GM21390 (cell line): ENCODE results near the gene FUZ.

Experiments
- ATAC-seq: cut with Tn5 transposase; IDR thresholded peaks from one replicate; pipeline ENCODE4 v1.9.1; 2021; ENCODE audit not compliant: unreplicated experiment

Gene FUZ

DNA sequence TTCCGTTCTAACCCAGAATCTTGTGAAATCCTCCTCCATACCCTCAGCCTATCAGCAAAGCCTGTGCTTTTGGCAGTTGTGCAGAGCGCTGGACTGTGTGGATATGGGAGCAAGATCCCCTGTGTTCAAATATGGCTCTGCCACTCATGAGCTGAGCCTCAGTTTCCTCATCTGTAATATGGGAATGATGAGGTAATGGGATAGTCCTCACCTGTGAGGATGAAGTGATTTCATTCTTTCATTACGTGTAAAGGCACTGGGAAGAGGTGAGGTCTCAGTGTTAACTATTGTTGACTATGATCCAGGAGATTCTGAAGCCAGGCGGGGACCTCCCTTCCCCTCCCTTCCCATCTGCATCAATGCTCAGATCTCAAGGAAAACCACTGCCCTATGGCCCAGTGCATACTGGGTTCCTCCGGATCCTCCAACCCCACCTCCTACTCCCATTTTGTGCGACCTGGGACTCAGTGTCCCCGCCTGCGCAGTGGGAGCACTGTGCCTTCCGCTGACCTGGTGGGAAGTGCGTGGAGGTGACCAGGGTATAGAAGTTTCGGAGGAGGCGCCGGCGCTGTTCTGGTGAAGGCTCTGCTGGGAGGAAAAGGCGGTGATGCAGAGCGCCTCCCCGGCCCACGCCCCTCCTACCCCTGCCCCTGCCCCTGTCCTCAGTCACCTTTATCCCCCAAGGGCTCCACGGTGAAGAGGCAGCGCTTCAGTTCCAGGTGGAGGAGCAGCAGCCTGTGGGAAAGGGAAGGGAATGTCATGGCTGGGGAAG, 5.0 kb downstream of the FUZ start:
- ATAC-seq = no peak

DNA sequence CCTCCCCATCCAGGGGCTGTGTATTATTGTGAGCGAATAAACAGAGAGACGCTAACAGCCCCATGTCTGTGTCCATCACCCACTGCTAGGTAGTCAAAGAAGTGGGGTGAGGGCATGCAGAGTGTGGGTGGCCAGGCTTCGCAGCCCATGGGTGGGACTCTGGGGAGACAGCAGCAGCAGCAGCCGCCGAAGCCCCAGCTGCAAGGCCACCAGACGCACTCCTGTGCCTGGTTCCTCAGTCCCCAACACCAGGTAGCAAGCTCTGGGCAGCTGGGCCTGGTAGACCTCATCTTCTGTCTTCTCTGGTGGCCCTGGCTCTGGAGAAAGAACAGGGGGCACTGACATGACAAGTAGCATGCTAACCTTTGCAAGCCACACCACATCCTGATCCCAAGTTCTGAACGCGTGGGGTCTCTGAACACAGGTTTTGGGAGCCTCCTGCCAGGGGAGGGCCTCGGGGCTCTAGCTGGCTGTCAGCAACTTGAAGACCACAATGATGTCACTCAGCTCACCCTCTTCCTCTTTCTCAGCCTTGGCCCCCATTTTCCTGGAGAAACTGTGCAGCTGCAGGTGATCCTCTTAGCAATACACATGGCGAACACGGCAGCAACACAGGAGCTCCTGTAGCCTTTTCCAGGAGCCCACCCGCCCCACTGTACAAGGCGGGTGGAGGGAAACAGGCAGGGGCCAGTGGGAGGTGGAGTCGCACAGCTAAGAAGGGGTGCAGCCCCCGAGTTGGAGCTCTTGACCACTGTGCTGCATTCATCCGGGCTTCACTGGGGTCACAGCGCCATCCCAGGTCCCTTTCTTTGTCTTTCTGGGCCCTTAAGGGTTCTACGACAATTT, 5.8 kb downstream of the FUZ start:
- ATAC-seq = no peak

DNA sequence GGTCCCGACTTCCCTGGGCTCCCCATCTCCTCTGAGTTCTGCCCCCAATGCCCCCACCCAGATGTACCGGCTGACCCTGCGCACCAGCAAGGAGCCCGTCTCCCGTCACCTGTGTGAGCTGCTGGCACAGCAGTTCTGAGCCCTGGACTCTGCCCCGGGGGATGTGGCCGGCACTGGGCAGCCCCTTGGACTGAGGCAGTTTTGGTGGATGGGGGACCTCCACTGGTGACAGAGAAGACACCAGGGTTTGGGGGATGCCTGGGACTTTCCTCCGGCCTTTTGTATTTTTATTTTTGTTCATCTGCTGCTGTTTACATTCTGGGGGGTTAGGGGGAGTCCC, 6.5 kb downstream of the FUZ start:
- no peak for ATAC-seq

DNA sequence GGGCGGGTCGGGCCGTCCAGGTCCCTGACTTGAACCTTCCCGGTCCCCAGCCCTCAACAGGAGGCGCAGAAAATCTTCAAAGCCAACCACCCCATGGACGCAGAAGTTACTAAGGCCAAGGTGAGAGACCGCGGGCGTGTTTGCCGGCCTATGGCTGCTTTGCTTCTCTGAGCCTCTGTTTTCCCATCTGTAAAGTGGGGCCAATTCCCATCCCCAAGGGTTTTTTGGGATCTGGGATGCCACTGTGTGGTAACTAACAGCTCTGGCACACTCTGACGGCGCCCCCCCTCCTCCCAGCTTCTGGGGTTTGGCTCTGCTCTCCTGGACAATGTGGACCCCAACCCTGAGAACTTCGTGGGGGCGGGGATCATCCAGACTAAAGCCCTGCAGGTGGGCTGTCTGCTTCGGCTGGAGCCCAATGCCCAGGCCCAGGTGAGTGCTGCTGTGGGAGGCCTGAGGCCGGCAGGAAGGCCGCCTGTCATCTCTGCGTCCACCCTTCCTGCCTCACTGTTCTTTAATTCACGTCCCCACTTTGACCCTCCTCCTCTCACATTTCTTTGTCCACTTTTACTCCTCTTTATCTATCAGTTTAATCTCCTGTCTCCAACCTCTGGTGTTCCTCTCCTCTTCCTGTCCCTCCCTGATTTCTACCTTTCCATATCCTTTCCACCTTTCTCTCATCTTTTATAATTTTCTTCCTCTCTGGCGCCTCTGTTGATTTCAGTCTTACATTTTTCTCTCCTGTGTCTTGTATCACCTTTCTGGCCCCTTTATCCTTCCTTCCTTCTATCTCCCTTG, 7.1 kb downstream of the FUZ start:
- no peak for ATAC-seq

DNA sequence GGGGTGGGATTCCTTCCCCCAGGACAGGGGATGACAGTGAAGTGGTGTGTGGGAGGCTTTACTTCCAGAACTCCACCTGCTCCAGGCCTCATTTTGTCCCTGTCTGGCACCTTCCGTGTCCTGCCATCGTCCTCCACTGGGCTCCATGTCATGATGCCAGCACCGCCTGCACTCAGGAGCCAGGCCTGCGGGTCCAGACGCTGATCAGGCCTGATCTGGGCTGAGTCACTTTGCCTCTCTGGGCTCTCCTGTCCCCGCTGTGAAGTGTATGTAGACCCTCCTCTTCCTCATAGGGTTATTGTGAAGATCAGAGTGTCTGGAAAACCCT, 9.6 kb downstream of the FUZ start:
- no peak for ATAC-seq

DNA sequence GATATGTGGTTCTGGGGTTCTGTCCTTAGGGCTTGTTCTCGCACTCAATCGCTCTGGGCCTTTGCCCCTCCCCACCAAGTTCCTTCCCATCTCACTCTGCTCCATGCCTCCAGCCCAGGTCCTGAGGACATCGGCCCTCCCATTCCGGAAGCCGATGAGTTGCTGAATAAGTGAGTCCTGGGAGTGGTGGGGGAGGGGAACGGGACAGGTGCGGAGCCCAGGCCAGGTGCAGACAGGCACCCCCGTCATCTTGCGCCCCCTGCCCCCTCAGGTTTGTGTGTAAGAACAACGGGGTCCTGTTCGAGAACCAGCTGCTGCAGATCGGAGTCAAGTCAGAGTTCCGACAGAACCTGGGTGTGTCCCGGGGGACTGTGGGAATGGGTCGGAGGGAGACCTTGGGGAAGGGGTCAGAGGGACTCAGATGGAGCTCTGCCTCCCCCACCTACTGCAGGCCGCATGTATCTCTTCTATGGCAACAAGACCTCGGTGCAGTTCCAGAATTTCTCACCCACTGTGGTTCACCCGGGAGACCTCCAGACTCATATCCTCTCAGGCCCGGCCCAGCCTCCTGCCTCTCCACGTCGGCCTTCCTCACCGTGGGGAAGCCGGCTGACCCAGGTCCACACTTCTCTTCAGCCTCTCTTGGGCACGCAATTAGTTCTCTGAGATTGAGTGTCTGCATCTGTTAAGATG, 10.1 kb downstream of the FUZ start:
- no peak for ATAC-seq

DNA sequence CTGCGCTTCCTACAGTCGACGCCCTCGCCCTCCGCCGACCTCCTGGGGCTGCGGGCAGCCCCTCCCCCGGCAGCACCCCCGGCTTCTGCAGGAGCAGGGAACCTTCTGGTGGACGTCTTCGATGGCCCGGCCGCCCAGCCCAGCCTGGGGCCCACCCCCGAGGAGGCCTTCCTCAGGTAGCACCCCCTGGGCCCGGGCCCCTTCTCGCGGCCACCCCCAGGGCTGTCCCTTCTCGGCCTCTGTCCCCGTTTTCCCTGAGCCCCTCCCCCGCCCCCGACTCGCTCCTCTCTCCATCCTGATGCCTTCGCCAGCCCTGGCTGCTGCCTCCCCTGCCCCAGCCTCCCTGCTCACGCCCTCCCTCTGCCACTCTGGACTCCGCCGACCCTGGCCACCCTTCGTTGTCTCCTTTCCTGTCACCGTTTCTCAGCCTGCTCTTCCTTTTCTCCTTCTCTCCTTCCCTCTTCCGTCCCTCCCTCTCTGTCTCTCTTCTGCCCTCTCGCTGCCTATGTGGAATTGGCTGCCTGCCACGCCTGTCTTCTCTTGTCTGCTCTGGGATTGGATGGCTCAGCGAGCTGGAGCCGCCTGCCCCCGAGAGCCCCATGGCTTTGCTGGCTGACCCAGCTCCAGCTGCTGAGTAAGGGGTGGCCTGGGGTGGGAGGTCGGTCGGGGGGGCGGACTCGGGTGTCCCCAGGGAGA, 11.0 kb downstream of the FUZ start:
- no peak for ATAC-seq

DNA sequence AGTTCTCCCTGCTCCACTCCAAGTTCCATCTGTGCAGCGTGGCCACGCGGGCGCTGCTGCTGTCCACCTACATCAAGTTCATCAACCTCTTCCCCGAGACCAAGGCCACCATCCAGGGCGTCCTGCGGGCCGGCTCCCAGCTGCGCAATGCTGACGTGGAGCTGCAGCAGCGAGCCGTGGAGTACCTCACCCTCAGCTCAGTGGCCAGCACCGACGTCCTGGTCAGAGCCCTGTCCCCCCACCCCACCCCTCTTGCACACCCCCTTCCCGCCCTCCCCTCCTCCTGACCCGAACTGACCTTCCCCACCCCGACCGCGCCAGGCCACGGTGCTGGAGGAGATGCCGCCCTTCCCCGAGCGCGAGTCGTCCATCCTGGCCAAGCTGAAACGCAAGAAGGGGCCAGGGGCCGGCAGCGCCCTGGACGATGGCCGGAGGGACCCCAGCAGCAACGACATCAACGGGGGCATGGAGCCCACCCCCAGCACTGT, 11.6 kb downstream of the FUZ start:
- no peak for ATAC-seq

DNA sequence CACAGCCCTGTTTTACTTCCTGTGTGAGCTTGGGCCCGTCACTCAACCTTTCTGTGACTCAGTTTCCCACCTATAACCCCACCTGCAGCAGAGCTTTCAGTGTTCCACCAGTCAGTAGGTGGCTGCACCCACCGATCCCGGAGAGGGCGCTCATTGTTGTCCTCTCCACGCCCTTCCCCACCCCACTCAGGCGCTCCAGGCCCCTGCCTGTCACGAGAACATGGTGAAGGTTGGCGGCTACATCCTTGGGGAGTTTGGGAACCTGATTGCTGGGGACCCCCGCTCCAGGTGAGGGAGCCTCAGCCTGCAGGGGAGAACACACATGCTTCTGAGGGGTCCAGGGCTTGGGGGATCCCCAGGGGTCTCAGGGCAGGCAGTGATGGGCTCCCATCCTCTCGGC, 12.3 kb downstream of the FUZ start:
- no peak for ATAC-seq

DNA sequence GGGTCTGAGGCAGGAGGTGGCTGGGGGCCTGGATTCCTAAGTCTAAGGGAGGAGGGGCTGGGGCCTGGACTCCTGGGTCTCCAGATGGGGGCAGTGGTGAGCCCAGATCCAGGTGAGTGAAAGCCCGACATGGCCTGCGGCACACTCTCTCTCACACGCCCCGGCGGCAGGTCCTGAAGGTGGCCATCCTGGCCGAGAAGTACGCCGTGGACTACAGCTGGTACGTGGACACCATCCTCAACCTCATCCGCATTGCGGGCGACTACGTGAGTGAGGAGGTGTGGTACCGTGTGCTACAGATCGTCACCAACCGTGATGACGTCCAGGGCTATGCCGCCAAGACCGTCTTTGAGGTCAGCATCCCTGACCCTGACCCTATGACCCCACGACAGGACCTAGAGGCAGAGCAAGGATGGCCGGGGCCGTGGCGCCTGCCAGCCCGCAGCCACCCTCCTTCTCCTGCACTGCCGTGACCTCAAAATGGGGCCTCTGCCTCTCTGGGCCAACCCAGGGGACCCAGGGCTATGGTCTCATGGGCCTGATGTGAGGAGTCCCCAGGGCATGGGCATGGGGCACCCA, 13.2 kb downstream of the FUZ start:
- ATAC-seq = no peak

DNA sequence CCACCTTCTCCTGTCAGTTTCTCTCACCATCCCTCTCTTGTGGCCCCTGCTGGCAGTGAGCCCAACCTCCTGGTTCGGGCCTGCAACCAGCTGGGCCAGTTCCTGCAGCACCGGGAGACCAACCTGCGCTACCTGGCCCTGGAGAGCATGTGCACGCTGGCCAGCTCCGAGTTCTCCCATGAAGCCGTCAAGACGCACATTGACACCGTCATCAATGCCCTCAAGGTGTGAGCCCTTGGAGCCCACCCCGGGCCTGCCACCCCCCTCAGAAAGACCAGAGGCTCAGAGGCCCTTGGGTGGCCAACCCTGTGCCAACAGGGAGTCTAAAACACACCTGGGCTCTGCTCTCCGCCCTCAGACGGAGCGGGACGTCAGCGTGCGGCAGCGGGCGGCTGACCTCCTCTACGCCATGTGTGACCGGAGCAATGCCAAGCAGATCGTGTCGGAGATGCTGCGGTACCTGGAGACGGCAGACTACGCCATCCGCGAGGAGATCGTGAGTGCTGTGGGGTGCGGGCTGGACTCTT, 13.8 kb downstream of the FUZ start:
- ATAC-seq = no peak

DNA sequence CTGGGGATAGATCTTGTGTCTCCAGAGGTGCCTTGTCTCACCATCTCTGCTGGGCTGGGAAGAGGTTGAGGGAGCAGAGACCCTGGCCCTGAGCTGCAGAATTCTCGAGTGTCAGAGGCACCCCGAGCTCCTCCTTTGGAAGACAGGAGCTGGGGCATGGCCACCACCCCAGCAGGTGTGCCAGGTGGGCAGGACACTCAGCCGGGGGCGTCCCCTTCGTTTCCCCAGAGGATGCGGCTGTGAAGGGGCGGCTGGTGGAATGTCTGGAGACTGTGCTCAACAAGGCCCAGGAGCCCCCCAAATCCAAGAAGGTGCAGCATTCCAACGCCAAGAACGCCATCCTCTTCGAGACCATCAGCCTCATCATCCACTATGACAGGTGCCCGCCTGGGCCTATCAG, 14.5 kb downstream of the FUZ start:
- no peak for ATAC-seq

DNA sequence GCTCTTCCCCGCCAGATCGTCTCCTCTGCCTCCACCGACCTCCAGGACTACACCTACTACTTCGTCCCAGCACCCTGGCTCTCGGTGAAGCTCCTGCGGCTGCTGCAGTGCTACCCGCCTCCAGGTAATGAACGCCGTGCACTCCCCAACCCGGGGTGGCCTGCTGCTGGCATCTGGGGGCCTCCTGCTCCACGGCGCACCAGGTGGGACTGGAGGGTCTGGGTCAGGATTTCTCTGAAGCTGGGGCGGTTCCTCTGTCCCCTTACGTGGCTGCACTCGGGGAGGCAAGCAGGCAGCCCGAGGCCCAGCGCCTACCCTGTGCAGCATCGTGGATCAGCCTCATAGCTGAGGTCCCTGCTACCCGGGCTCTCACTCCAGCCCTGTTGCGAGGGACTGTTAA, 17.5 kb downstream of the FUZ start:
- ATAC-seq = no peak

DNA sequence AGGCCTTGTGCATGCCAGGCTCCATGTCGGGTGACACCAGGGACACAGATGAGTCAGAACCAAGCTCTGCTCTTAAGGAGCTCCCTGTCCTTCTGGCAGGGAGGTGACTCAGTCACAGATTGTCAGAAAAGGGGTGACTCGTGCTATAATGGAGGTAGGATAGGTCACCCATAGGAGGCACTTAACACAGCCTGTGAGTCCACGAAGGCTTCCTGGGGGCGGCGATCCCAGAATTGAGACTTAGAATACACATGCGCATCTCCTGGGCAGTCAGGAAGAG, 19.6 kb downstream of the FUZ start:
- no peak for ATAC-seq

DNA sequence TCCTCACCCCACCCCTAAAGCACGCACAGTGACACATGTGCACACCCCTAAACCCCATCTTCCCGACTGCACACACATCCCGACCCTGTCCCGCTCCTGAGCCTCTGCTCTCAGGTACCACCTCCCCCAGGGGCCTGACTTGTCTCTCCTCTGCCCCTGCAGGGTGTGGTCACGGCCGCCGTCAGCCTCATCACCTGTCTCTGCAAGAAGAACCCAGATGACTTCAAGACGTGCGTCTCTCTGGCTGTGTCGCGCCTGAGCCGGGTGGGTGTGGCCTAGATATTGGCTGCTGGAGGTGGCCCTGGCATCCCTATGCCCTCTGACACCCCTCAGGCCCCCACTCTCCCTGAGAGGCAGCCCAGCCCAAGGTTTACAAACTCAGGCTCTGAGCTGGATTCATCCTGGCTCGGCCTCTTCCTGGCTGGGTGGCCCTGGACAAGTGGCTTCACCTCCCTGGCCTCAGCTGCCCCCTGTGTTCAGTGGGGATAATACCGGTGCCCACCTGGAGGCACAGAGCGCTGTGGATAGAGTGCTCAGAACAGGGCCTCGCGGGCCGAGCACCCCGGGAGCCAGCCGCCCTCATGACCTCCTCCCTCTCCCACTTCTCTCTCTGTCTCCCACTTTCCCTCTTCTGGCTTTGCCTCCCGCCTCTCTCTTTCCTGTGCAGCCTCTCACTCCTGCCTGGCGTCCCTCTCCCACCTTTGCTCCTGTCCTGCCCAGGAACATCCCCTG, 20.1 kb downstream of the FUZ start:
- ATAC-seq = no peak

DNA sequence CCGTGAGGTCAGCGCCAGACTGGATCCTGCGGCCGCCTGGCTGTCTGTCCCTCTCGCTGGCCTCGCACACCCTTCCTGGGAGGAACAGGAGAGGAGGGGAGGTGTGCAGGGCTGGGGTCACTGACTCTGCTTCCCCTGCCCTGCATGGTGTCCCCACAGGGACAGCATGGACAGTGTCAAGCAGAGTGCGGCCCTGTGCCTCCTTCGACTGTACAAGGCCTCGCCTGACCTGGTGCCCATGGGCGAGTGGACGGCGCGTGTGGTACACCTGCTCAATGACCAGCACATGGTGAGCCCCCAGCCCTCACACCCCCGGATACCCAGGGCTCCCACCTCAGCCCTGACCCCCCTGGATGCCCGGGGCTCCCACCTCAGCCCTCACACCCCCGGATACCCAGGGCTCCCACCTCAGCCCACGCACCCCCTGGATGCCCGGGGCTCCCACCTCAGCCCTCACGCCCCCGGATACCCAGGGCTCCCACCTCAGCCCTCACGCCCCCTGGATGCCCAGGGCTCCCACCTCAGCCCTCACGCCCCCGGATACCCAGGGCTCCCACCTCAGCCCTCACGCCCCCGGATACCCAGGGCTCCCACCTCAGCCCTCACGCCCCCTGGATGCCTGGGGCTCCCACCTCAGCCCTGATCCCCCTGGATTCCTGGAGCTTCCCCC, 21.2 kb downstream of the FUZ start:
- ATAC-seq = no peak

DNA sequence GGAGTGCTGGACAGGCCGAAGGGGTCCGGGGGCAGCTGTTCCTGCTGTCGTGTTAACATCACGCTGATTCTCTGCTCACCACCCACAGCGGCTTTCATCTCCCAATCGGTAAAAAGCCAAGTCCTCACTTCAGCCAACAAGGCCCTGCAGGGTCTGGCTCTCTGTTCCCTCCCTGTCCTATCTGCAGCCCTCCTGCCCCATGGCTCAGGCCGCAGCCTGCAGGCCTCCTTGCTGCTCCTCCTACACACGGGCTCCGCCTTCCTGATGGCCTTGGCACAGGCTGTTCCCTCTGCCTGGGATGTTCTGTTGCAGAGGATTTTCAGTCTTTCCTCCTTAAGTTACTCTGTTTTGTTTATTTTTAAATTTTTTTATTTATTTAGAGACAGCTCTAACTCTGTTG, 22.2 kb downstream of the FUZ start:
- no peak for ATAC-seq

DNA sequence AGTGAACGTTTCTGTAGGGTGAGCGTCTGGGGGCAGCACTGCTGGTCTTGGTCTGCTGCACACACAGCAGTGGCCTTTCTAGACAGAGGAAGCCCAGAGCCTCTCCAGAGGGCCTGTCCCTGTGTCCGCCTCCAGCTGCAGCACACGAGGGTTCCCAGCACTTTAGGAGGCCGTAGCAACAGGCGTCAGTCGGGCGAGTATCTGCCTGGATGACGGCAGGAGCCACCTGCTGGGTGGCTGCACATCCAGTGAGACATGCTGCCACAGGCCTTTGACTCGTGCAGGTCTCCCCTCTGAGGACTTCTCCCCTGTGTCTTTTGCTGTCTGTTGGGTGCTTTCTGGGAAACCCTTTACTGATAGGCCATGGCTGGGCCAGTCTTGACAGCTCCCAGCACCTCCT, 24.2 kb downstream of the FUZ start:
- ATAC-seq = no peak

DNA sequence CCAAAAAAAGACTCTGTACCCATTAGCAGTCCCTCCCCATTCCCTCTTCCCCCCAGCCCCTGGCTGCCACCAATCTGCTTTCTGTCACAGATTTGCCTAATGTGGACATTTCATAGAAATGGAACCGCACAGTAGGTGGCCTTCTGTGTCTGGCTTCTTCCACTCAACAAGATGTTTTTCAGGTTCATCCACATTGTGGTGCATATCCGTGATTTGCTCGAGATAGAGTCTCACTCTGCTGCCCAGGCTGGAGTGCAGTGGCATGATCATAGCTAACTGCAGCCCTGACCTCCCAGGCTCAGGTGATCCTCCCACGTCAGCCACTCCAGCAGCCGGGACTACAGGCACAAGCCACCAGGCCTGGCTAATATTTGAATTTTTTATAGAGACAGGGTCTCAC, 25.3 kb downstream of the FUZ start:
- no peak for ATAC-seq
